Activated T-cell treated with anti-CD3 and anti-CD28 coated beads for 24 hours (primary cell): ENCODE results near the gene SPDYC.
A peak's percentile ranks its signal among the peaks of the same experiment; 100 is the strongest.
"Not testable (repeated sequence)": the region's sequence is repeated elsewhere in the genome, so short reads cannot be mapped to it uniquely, and the experiment has no call there.

ENCODE experiments used
- DNase-seq: peaks from one replicate; pipeline ENCODE4 v3.0.0-alpha.2; 2020; ENCODE audit warnings: low read depth

The SPDYC gene

GRCh38 chr11:65134240-65134951, 35.6 kb upstream of the SPDYC start, which contains the start of gene SYVN1:
Gene SYVN1, minus strand, starts transcription at chr11:65134519. Its CDS starts 918 bp downstream, at chr11:65133601.
- peak; percentile 89 for DNase-seq

- DNase-seq: peak; percentile 79
Measured at GRCh38 chr11:65134952-65135632, 34.9 kb upstream of the SPDYC start.

GRCh38 chr11:65135633-65136145, 34.3 kb upstream of the SPDYC start:
- no peak for DNase-seq

GRCh38 chr11:65136515-65137096, 33.4 kb upstream of the SPDYC start:
- no peak for DNase-seq

DNA sequence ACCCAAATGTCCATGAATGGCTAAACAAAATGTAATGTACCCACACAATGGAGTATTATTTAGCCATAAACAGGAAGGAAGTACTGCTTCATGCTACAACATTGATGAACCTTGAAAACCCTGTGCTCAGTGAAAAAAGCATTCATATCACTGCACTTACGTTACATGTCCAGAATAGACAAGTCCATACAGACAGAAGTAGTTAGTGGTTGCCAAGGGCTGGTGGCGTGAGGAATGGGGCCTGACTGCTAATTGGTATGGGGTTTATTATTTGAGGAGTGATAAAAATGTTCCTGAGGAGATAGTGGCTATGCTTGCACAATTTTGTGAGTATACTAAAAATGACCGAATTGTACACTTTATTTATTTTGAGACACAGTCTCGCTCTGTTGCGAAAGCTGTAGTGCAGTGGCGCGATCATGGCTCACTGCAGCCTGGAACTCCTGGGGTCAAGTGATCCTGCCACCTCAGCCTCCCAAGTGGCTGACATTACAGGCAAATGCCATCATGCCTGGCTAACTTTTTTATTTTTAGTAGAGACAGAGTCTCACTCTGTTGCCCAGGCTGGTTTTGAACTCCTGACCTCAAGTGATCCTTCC, 28.0 kb upstream of the SPDYC start:
- DNase-seq: no peak

GRCh38 chr11:65147352-65148075, 22.5 kb upstream of the SPDYC start:
- DNase-seq: no peak

DNA sequence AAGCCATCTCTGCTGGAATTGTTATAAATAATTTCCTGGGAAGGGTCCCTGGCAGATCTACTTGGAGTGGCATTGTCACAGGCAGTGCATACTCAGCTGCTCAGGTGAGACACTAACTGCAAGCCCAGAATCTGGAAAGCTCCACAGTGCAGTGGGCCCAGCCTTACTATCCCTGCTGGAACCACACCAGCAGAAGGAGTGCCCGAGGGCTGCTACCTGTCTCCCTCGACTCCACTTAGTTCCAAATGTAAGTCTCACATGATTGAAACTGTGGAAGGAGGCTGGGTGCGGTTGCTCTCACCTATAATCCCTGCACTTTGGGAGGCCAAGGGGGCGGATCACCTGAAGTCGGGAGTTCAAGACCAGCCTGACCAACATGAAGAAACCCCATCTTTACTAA, 21.4 kb upstream of the SPDYC start:
- DNase-seq: no peak

- DNase-seq: not testable (repeated sequence)
Measured at GRCh38 chr11:65150131-65150508, 19.9 kb upstream of the SPDYC start.

DNA sequence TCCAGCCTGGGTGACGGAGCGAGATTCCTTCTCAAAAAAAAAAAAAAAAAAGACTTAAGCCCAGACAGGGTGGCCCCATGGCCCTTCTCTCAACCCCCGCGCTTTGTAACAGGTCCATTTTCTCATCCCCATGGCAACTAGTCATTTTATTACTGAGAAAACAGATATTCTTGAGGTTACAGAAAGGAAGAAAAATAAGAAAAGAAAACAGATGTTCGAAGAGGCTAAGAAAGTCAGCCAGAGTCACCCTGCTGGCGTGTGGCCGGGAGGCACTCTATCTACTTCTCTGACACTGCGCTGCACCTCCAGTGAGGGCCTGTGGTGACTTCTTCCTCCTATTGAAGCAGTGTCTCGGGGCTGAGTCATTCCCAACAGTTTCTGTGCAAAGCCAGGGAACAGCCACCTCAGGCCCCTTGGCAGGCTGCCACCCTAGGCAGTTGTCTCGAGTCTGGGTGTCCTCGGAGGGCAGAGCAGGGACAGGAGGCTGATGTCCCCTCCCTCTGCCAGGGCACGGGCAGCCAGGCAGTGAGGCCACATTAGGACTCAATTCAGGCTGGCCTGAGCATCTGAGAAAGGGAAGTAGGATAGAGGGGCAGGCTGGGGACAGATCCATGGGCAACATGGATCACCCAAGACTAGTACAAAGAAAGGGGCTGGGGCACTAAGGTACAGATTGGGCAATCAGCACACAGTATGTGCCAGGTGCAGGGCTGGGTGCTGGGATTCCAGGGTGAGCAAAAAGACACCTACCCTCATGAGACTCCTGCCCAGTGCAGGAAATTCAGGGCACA, 19.3 kb upstream of the SPDYC start:
- no peak for DNase-seq

DNA sequence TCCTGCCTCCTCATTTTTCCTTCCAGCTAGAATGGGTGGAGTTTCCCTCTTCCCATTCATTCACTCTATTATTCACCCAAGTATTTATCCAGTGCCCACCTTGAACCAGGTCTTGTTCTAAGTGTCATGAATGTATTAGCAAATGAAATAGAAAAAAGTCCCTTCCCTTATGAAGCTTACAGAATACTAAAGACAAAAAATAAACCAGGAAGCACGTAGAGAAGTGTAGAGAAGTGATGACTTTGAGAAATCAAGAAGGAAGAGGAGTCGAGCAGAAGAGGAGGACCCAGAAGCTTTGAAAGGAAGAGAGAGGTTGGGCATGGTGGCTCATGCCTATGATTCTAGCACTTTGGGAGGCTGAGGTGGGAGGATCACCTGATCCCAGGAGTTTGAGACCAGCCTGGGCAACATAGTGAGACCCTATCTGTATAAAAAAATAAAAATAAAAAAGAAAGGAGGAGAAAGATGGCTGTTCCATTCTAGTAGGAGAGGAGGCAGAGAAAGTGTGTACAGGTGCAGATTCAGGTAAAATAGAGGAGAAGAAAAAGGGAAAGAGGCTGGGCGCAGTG, 18.6 kb upstream of the SPDYC start:
- DNase-seq: no peak

DNA sequence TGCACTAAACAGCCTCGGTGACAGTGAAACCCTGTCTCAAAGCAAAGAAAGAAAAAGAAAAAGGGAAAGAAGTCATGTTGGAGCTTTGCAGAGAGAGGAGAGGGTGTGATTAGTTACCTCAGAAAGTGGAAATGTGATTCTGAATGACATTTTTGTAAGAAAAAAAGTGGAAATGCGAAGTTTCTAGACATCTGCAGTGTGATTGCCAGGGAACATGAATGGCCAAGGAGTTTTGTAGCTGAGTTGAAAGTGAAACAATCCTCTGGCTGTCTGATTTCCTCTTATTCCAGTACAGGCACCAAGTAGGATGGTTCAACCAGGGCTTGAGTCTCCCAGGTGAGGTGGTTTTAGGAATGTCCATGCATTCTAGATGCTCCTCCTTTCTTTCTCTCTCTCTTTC, 17.9 kb upstream of the SPDYC start:
- DNase-seq: no peak

GRCh38 chr11:65156256-65156655, 13.8 kb upstream of the SPDYC start:
- no peak for DNase-seq

DNA sequence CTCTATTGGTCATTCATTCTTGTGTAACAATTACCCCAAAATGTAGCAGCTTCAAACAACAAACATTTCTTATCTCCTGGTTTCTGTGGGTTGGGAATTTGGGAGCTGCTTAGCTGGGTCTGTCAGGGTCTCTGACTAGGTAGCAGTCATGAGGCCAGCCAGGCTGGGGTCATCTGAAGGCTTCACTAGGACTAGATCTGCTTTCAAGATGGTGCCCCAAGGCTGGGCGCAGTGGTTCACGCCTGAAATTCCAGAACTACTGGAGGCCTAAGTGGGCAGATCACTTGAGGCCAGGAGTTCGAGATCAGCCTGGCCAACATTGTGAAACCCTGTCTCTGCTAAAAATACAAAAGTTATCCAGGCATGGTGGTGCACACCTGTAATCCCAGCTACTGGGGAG, 13.1 kb upstream of the SPDYC start:
- DNase-seq: no peak

DNA sequence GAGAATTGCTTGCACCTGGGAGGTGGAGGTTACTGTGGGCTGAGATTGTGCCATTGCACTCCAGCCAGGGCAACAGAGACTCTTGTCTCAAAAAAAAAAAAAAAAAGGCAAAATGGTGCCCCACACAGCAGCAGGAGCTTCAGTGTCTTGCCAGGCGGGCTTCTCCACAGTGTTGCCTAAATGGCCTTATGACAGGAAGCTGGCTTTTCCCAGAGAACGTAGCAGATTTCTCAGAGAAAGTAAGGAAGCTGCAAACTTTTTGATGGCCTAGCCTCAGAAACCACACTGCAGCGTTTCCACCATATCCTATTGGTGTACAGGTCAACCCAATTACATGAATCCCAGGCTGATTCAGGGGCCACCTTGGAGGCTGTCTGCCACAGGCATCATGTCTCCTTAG, 12.7 kb upstream of the SPDYC start:
- no peak for DNase-seq

GRCh38 chr11:65159012-65159411, 11.0 kb upstream of the SPDYC start:
- DNase-seq: no peak

DNA sequence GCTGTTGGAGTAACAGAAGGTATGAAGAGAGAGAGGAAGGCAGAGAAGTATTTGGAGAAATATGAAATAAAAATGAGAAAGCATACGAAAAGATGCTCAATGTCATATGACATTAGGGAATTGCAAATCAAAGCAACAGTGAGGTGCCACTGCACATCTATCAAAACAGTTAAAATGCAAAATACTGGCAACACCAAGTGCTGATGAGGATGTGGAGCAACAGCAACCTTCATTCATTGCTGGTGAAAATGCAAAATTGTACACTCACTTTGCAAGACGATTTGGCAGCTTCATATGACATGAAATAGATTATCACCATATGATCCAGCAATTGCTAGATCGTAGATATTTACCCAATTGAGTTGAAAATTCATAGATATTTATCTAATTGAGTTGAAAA, 9.4 kb upstream of the SPDYC start:
- DNase-seq: no peak

- no peak for DNase-seq
Measured at GRCh38 chr11:65163684-65164083, 6.3 kb upstream of the SPDYC start.

DNA sequence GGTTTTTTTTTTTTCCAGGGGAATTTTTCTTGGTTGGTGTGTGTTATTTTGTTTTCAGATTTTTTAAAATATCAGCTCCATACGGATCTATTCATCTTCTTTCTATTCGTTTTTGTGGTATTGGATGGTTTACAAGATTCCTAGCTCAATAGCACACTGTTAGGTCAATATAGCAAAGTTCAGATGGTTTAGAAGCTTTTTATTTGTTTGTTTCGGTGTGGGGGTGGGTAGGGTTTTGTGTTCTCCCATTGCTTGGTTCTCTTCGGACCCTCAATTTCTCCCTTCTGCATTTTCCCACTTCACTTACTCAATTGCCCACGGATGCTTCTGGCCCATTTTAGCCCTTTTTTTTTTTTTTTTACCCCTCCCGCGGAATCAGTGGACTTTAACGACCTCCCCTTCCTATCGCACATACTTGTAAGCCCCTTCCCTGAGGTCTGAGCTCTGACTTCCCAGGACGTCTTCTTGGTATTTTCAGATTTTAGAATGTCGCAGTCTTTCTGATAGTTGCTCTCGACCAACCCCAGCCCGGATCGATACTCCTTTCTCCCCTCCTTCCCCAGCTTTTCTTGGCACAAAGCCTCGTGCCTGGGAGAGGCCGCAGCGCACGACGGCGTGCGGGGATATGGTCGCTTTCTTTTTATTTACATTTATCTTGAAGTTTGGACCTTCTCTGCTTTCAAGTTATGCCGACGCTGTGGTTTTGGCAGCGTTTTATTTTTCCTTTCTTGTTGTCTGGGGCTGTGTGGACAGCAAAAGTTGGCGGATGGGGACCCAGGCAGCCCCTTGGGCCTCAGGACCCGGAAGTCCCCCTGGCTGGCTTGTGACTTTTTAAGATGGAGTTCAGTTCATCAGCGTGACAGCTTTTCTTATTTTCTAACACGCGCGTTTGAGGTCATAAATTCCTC, 4.4 kb upstream of the SPDYC start:
- DNase-seq: no peak

GRCh38 chr11:65166893-65167292, 3.1 kb upstream of the SPDYC start:
- no peak for DNase-seq

DNA sequence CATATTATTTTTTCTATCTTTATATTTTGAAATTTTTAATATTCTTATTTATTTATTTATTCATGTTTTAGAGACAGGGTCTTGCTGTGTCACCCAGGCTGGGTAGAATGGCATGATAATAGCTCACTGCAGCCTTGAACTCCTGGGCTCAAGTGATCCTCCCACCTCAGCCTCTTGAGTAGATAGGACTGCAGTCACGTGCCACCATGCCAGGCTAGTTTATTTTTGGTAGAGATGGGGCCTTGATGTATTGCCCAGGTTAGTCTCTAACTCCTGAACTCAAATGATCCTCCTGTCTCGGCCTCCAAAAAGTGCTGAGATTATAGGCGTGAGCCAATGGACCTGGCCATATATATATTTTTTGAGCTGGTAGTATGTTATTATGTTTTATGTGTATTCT, 2.4 kb upstream of the SPDYC start:
- no peak for DNase-seq
